ENCODE results near the gene MRPS33. TPM values are rescaled to one million over a fixed set of nuclear protein-coding genes. Genes with fewer than 3 reads are reported as not detected.
"Not testable (repeated sequence)": the region's sequence is repeated elsewhere in the genome, so short reads cannot be mapped to it uniquely, and the experiment has no call there.

Gene MRPS33
- total RNA-seq, 1 donor from 2014 or later = 42.0 TPM

GRCh38 chr7:141045126-141045841 lies 30.5 kb upstream of the MRPS33 start:
- no peak for DNase-seq (ENCODE audit: extremely low spot score, unreplicated experiment)
- TF ChIP-seq CTCF (IDR thresholded peaks at IDR 0.05) = no peak
- H3K4me3 Mint-ChIP-seq (ENCODE audit: unreplicated experiment) = no peak overlapping the region
- H3K36me3 Mint-ChIP-seq (ENCODE audit: unreplicated experiment) = no peaks in the 10 kb centered on the region
- H3K27ac Mint-ChIP-seq (ENCODE audit: unreplicated experiment) = no peak overlapping the region
- H3K9me3 Mint-ChIP-seq (ENCODE audit: unreplicated experiment) = no peaks in the 10 kb centered on the region
- no peaks in the 10 kb centered on the region for H3K4me1 Mint-ChIP-seq (ENCODE audit: unreplicated experiment)
- peaks cover 9% of the 10 kb centered on the region for H3K27me3 Mint-ChIP-seq (ENCODE audit: unreplicated experiment)

- H3K4me3 Mint-ChIP-seq (ENCODE audit: unreplicated experiment) = no peak overlapping the region
- H3K27ac Mint-ChIP-seq (ENCODE audit: unreplicated experiment) = no peak overlapping the region
- DNase-seq (ENCODE audit: extremely low spot score, unreplicated experiment) = no peak
- peaks cover 5% of the 10 kb centered on the region for H3K27me3 Mint-ChIP-seq (ENCODE audit: unreplicated experiment)
- H3K9me3 Mint-ChIP-seq (ENCODE audit: unreplicated experiment) = no peaks in the 10 kb centered on the region
- no peak for TF ChIP-seq CTCF (IDR thresholded peaks at IDR 0.05)
- no peaks in the 10 kb centered on the region for H3K4me1 Mint-ChIP-seq (ENCODE audit: unreplicated experiment)
- H3K36me3 Mint-ChIP-seq (ENCODE audit: unreplicated experiment) = no peaks in the 10 kb centered on the region
Observed at GRCh38 chr7:141043616-141044015, 28.9 kb upstream of the MRPS33 start.

GRCh38 chr7:141042222-141043193 lies 27.8 kb upstream of the MRPS33 start:
- no peaks in the 10 kb centered on the region for H3K4me1 Mint-ChIP-seq (ENCODE audit: unreplicated experiment)
- no peak overlapping the region for H3K4me3 Mint-ChIP-seq (ENCODE audit: unreplicated experiment)
- no peak overlapping the region for H3K27ac Mint-ChIP-seq (ENCODE audit: unreplicated experiment)
- TF ChIP-seq CTCF (IDR thresholded peaks at IDR 0.05) = no peak
- H3K36me3 Mint-ChIP-seq (ENCODE audit: unreplicated experiment) = no peaks in the 10 kb centered on the region
- peaks cover 5% of the 10 kb centered on the region for H3K27me3 Mint-ChIP-seq (ENCODE audit: unreplicated experiment)
- no peaks in the 10 kb centered on the region for H3K9me3 Mint-ChIP-seq (ENCODE audit: unreplicated experiment)
- no peak for DNase-seq (ENCODE audit: extremely low spot score, unreplicated experiment)

GRCh38 chr7:141039376-141039775 lies 24.6 kb upstream of the MRPS33 start:
- no peak for DNase-seq (ENCODE audit: extremely low spot score, unreplicated experiment)
- no peaks in the 10 kb centered on the region for H3K27me3 Mint-ChIP-seq (ENCODE audit: unreplicated experiment)
- H3K4me1 Mint-ChIP-seq (ENCODE audit: unreplicated experiment) = no peaks in the 10 kb centered on the region
- no peak for TF ChIP-seq CTCF (IDR thresholded peaks at IDR 0.05)
- H3K36me3 Mint-ChIP-seq (ENCODE audit: unreplicated experiment) = no peaks in the 10 kb centered on the region
- H3K4me3 Mint-ChIP-seq (ENCODE audit: unreplicated experiment) = no peak overlapping the region
- no peak overlapping the region for H3K27ac Mint-ChIP-seq (ENCODE audit: unreplicated experiment)
- H3K9me3 Mint-ChIP-seq (ENCODE audit: unreplicated experiment) = no peaks in the 10 kb centered on the region

- not testable (repeated sequence) for H3K27me3 Mint-ChIP-seq (ENCODE audit: unreplicated experiment); H3K27ac Mint-ChIP-seq (ENCODE audit: unreplicated experiment); DNase-seq (ENCODE audit: extremely low spot score, unreplicated experiment); H3K4me3 Mint-ChIP-seq (ENCODE audit: unreplicated experiment); H3K4me1 Mint-ChIP-seq (ENCODE audit: unreplicated experiment); H3K36me3 Mint-ChIP-seq (ENCODE audit: unreplicated experiment); H3K9me3 Mint-ChIP-seq (ENCODE audit: unreplicated experiment)
Observed at GRCh38 chr7:141038100-141038499, 23.3 kb upstream of the MRPS33 start.

- not testable (repeated sequence) for H3K9me3 Mint-ChIP-seq (ENCODE audit: unreplicated experiment); H3K4me3 Mint-ChIP-seq (ENCODE audit: unreplicated experiment); H3K36me3 Mint-ChIP-seq (ENCODE audit: unreplicated experiment); DNase-seq (ENCODE audit: extremely low spot score, unreplicated experiment); H3K27ac Mint-ChIP-seq (ENCODE audit: unreplicated experiment); H3K4me1 Mint-ChIP-seq (ENCODE audit: unreplicated experiment); H3K27me3 Mint-ChIP-seq (ENCODE audit: unreplicated experiment)
Observed at GRCh38 chr7:141032539-141033323, 18.0 kb upstream of the MRPS33 start.

All from osteocyte (in vitro differentiated cells).